HFFc6 (cell line): ENCODE measurements around the gene RBMS3. TPM values are rescaled to one million over a fixed set of nuclear protein-coding genes. Genes with fewer than 3 reads are reported as not detected.

Experiments
- DNase-seq: peaks from one replicate; pipeline ENCODE4 v3.0.0-alpha.2; 2018
- H3K27ac Mint-ChIP-seq: 2 replicates; pipeline ENCODE4 v1.8.0; 2020; ENCODE audit warnings: mild to moderate bottlenecking, mixed read lengths
- H3K27me3 Mint-ChIP-seq: 2 replicates; pipeline ENCODE4 v1.8.0; 2021; ENCODE audit warnings: mild to moderate bottlenecking, moderate library complexity, mixed read lengths; ENCODE audit not compliant: insufficient read depth
- H3K36me3 Mint-ChIP-seq: 2 replicates; pipeline ENCODE4 v1.8.0; 2021; ENCODE audit warnings: low read depth, mixed read lengths
- H3K4me1 Mint-ChIP-seq: 2 replicates; pipeline ENCODE4 v1.8.0; 2020; ENCODE audit warnings: low read depth, mixed read lengths
- H3K4me3 Mint-ChIP-seq: 2 replicates; pipeline ENCODE4 v1.8.0; 2020; ENCODE audit warnings: mild to moderate bottlenecking, moderate library complexity, mixed read lengths
- H3K9me3 Mint-ChIP-seq: 2 replicates; pipeline ENCODE4 v1.8.0; 2020; ENCODE audit warnings: mild to moderate bottlenecking, mixed read lengths
- CTCF ChIP-seq: fragments of 200-600 bp; sonication (generic); IDR thresholded peaks from 2 replicates; pipeline ENCODE4 v1.5.0; 2021; ENCODE audit warnings: antibody characterized with exemption, mild to moderate bottlenecking
- total RNA-seq, 6 experiments: library from RNA; stranded (reverse); fragmentation: NEBNext Ultra II Directional; extraction: Animal tissue kit (Norgen Biotek cat#: 25700); gene quantifications; 2 replicates in 1 of 6; 3 replicates in 5 of 6; pipeline ENCODE4 v1.2.3, GENCODE V29; 2021

Gene RBMS3
- total RNA-seq, 6 experiments from 2014 or later: 22.8 to 46.9 (median 39.4) TPM

- Mint-ChIP-seq H3K36me3 (no peaks in the 10 kb centered on the region), H3K27ac (no peak overlapping the region), H3K9me3 (no peaks in the 10 kb centered on the region), H3K4me3 (no peak overlapping the region), H3K27me3 (no peaks in the 10 kb centered on the region), H3K4me1 (peaks cover 7% of the 10 kb centered on the region)
- no peak for DNase-seq
- TF ChIP-seq CTCF: no peak
Observed at GRCh38 chr3:29565236-29565635, 284.4 kb downstream of the RBMS3 start.

- TF ChIP-seq CTCF: no peak
- H3K36me3 Mint-ChIP-seq: peaks cover 11% of the 10 kb centered on the region; the same call in 1 of the 2 replicates
- H3K4me3 Mint-ChIP-seq: no peak overlapping the region
- H3K4me1 Mint-ChIP-seq: peaks cover 7% of the 10 kb centered on the region
- no peaks in the 10 kb centered on the region for H3K27me3 Mint-ChIP-seq
- DNase-seq: no peak
- no peaks in the 10 kb centered on the region for H3K9me3 Mint-ChIP-seq
- no peak overlapping the region for H3K27ac Mint-ChIP-seq
Observed at GRCh38 chr3:29567501-29567900, 286.6 kb downstream of the RBMS3 start.

- Mint-ChIP-seq H3K27me3 (no peaks in the 10 kb centered on the region), H3K4me3 (no peak overlapping the region), H3K27ac (no peak overlapping the region), H3K36me3 (peaks cover 11% of the 10 kb centered on the region; the same call in 1 of the 2 replicates), H3K9me3 (no peaks in the 10 kb centered on the region), H3K4me1 (peaks cover 7% of the 10 kb centered on the region)
- no peak for TF ChIP-seq CTCF
- DNase-seq: no peak
Observed at GRCh38 chr3:29568355-29568754, 287.5 kb downstream of the RBMS3 start.

GRCh38 chr3:29576181-29576580, 295.3 kb downstream of the RBMS3 start:
- Mint-ChIP-seq H3K4me1 (no peaks in the 10 kb centered on the region; the same call in 1 of the 2 replicates), H3K4me3 (no peak overlapping the region), H3K27ac (no peak overlapping the region), H3K9me3 (no peaks in the 10 kb centered on the region), H3K36me3 (peaks cover 5% of the 10 kb centered on the region; the same call in 1 of the 2 replicates), H3K27me3 (no peaks in the 10 kb centered on the region)
- no peak for TF ChIP-seq CTCF
- no peak for DNase-seq

GRCh38 chr3:29576675-29577074, 295.8 kb downstream of the RBMS3 start:
- no peak for DNase-seq
- H3K36me3 Mint-ChIP-seq: peaks cover 5% of the 10 kb centered on the region; the same call in 1 of the 2 replicates
- H3K4me3 Mint-ChIP-seq: no peak overlapping the region
- H3K27me3 Mint-ChIP-seq: no peaks in the 10 kb centered on the region
- H3K4me1 Mint-ChIP-seq: no peaks in the 10 kb centered on the region; the same call in 1 of the 2 replicates
- H3K9me3 Mint-ChIP-seq: no peaks in the 10 kb centered on the region
- no peak overlapping the region for H3K27ac Mint-ChIP-seq
- TF ChIP-seq CTCF: no peak

GRCh38 chr3:29577250-29577649, 296.4 kb downstream of the RBMS3 start:
- no peak overlapping the region for H3K4me3 Mint-ChIP-seq
- no peak for DNase-seq
- H3K27ac Mint-ChIP-seq: no peak overlapping the region
- H3K9me3 Mint-ChIP-seq: no peaks in the 10 kb centered on the region
- H3K4me1 Mint-ChIP-seq: no peaks in the 10 kb centered on the region; the same call in 1 of the 2 replicates
- TF ChIP-seq CTCF: no peak
- H3K27me3 Mint-ChIP-seq: no peaks in the 10 kb centered on the region
- H3K36me3 Mint-ChIP-seq: peaks cover 1% of the 10 kb centered on the region; the same call in 1 of the 2 replicates
